Keratinocyte (primary cell): Measurements from ENCODE around the gene APCDD1. TPM values are rescaled to one million over a fixed set of nuclear protein-coding genes. Genes with fewer than 3 reads are reported as not detected.

Source experiments
- DNase-seq: peaks from one replicate; pipeline ENCODE4 v3.0.0-alpha.2; 2011; ENCODE audit warnings: low read depth, missing footprints, low spot score
- FAIRE-seq: peaks from 2 replicates; lab custom pipeline; 2011; peaks lifted over from hg19 to GRCh38; lab: Jason Lieb, UNC
- H2AFZ ChIP-seq: 2 replicates; pipeline ENCODE4 v1.6.0; 2012; ENCODE audit warnings: low read length, control low read depth, inconsistent platforms; ENCODE audit not compliant: control insufficient read depth
- H3K27ac ChIP-seq: 2 replicates; pipeline ENCODE4 v1.5.1; 2011; ENCODE audit warnings: low read length; ENCODE audit not compliant: control insufficient read depth, insufficient read depth
- H3K27me3 ChIP-seq: 3 replicates; pipeline ENCODE4 v1.6.0; 2011; ENCODE audit warnings: low read length; ENCODE audit not compliant: control insufficient read depth, insufficient read depth; ENCODE audit errors: extremely low read depth
- H3K36me3 ChIP-seq, 2 experiments: 2 replicates in 1 of 2; 3 replicates in 1 of 2; pipeline ENCODE4 v1.5.1; 2011; ENCODE audit warnings: low read length in 2 of 2, mild to moderate bottlenecking in 1 of 2; ENCODE audit not compliant: control insufficient read depth in 2 of 2, insufficient read depth in 2 of 2; ENCODE audit errors: extremely low read depth in 1 of 2
- H3K4me1 ChIP-seq: 3 replicates; pipeline ENCODE4 v1.5.1; 2011; ENCODE audit warnings: low read length; ENCODE audit not compliant: control insufficient read depth, insufficient read depth; ENCODE audit errors: extremely low read depth
- H3K4me2 ChIP-seq: 3 replicates; pipeline ENCODE4 v1.6.0; 2011; ENCODE audit warnings: low read depth, low read length; ENCODE audit not compliant: control insufficient read depth, insufficient read depth; ENCODE audit errors: extremely low read depth
- H3K4me3 ChIP-seq, 3 experiments: fragments of 200-600 bp in 1 of 3; sonication (generic) in 1 of 3; 2 replicates in 2 of 3; 3 replicates in 1 of 3; pipeline ENCODE4 v1.5.1; 2011 to 2016; ENCODE audit warnings: low read length in 3 of 3, mild to moderate bottlenecking in 3 of 3, control low read depth in 2 of 3, inconsistent platforms in 1 of 3, low read depth in 1 of 3, mixed read lengths in 1 of 3, mixed run types in 1 of 3, moderate library complexity in 1 of 3; ENCODE audit not compliant: control insufficient read depth in 2 of 3, insufficient read depth in 2 of 3; ENCODE audit errors: extremely low read depth in 1 of 3
- H3K79me2 ChIP-seq: 2 replicates; pipeline ENCODE4 v1.6.0; 2012; ENCODE audit warnings: low read length; ENCODE audit not compliant: control insufficient read depth, insufficient read depth
- H3K9ac ChIP-seq: 3 replicates; pipeline ENCODE4 v1.6.0; 2011; ENCODE audit warnings: low read length; ENCODE audit not compliant: control insufficient read depth, insufficient read depth; ENCODE audit errors: extremely low read depth
- H3K9me1 ChIP-seq: 3 replicates; pipeline ENCODE4 v1.6.0; 2011; ENCODE audit warnings: low read length; ENCODE audit not compliant: control insufficient read depth, insufficient read depth; ENCODE audit errors: extremely low read depth
- H3K9me3 ChIP-seq: 2 replicates; pipeline ENCODE4 v1.5.1; 2012; ENCODE audit warnings: low read depth, low read length; ENCODE audit not compliant: control insufficient read depth
- H4K20me1 ChIP-seq: 3 replicates; pipeline ENCODE4 v1.6.0; 2011; ENCODE audit warnings: low read length; ENCODE audit not compliant: control insufficient read depth, insufficient read depth; ENCODE audit errors: extremely low read depth
- CTCF ChIP-seq, 3 experiments: IDR thresholded peaks in 1 of 3; conservative IDR thresholded peaks in 1 of 3; optimal IDR thresholded peaks in 1 of 3; 2 replicates in 2 of 3; 3 replicates in 1 of 3; pipeline versions ENCODE3 to v1.5.1; 2011; ENCODE audit warnings: low read length in 3 of 3, mild to moderate bottlenecking in 3 of 3, moderate library complexity in 2 of 3, control low read depth in 1 of 3, inconsistent platforms in 1 of 3; ENCODE audit not compliant: insufficient read depth in 2 of 3; ENCODE audit errors: extremely low read depth in 1 of 3
- EZH2 ChIP-seq: IDR thresholded peaks from one replicate; pipeline ENCODE4 v1.6.1; 2012; ENCODE audit warnings: inconsistent platforms, mild to moderate bottlenecking, low read length, moderate library complexity
- dilution Hi-C: fragments of 300-500 bp; cut with MboI; formaldehyde crosslinking; loops from one replicate; pipeline ENCODE4 v1.7.0; 2020; ENCODE audit warnings: low sequenced_read_pairs; ENCODE audit not compliant: extremely low pct_ligation_motif_present
- polyA minus RNA-seq, 3 experiments: library from RNA; depleted of rRNA, polyadenylated mRNA; stranded (reverse); fragments of >200 nt; gene quantifications; 1 replicate in 1 of 3; 2 replicates in 1 of 3; 3 replicates in 1 of 3; pipeline ENCODE4 v1.2.3, GENCODE V29; 2011
- polyA plus RNA-seq, 5 experiments: library from polyadenylated mRNA; depleted of rRNA in 3 of 5; stranded (reverse) in 3 of 5; stranded (forward) in 1 of 5; unstranded in 1 of 5; fragments of >200 nt; gene quantifications; 1 replicate in 1 of 5; 2 replicates in 3 of 5; 3 replicates in 1 of 5; pipeline versions ENCODE4 v1.2.1 to v1.2.3, GENCODE V29; 2011 to 2012; ENCODE audit warnings: missing spikeins in 2 of 5, low read depth in 1 of 5, low replicate concordance in 1 of 5

APCDD1 gene
- 1.4 to 17.2 TPM (median 8.5 TPM) in 3 replicates for polyA plus RNA-seq
- polyA plus RNA-seq (2011; ENCODE audit: low read depth): 1.9 TPM
- polyA plus RNA-seq (2011; cell fraction: cytosol; rRNA removed): 3.0 and 3.3 TPM in 2 replicates
- polyA plus RNA-seq (2011; cell fraction: nucleus; rRNA removed): 2.6 and 3.5 TPM in 2 replicates
- 2.4 and 10.5 TPM in 2 replicates for polyA plus RNA-seq (2012; ENCODE audit: low replicate concordance)
- polyA minus RNA-seq: 0.49 to 11.2 TPM (median 4.6 TPM) in 3 replicates
- polyA minus RNA-seq (2011; cell fraction: cytosol; rRNA and poly(A)+ RNA removed): 4.8 TPM
- polyA minus RNA-seq (2011; cell fraction: nucleus; rRNA and poly(A)+ RNA removed): 0.54 and 3.4 TPM in 2 replicates

- Histone ChIP-seq H2AFZ (peak within 1 kb of the TSS; percentile 76), H3K4me1 (peaks cover 21% of the 10 kb centered on the region), H3K36me3 (no peaks in the 10 kb centered on the region), H3K27me3 (peaks cover 16% of the 10 kb centered on the region), H3K4me3 (peak within 1 kb of the TSS; percentile 50 to 72 (median 51)), H3K27ac (no peak within 1 kb of the TSS), H3K9me3 (no peaks in the 10 kb centered on the region), H3K9me1 (no peaks in the 10 kb centered on the region), H3K4me2 (peak within 1 kb of the TSS; percentile 82), H3K9ac (peak within 1 kb of the TSS; percentile 53), H4K20me1 (no peaks in the 10 kb centered on the region), H3K79me2 (no peaks in the 10 kb centered on the region)
- TF ChIP-seq CTCF (optimal IDR thresholded peaks at IDR 0.05 in 1 of 3, IDR thresholded peaks at IDR 0.05 in 1 of 3, conservative IDR thresholded peaks at IDR 0.05 in 1 of 3; ENCODE audit: extremely low read depth in 1 of 3, insufficient read depth in 2 of 3, low read length in 3 of 3) (no peak), EZH2 (peak; percentile 42)
- dilution Hi-C loops: no loop called here
- FAIRE-seq (no peak), DNase-seq (no peak)
Observed at GRCh38 chr18:10453806-10454680, at the start of gene APCDD1. Gene APCDD1 (plus strand): TSS chr18:10454635. CDS start chr18:10454982, 347 bp downstream.

- Histone ChIP-seq H3K9me1 (no peaks in the 10 kb centered on the region), H3K36me3 (no peaks in the 10 kb centered on the region), H3K27me3 (no peaks in the 10 kb centered on the region), H4K20me1 (no peaks in the 10 kb centered on the region), H3K4me2 (peak overlapping the region; percentile 50), H3K9ac (no peak overlapping the region), H3K9me3 (no peaks in the 10 kb centered on the region), H3K27ac (no peak overlapping the region), H2AFZ (no peak overlapping the region), H3K79me2 (no peaks in the 10 kb centered on the region), H3K4me3 (no peak overlapping the region), H3K4me1 (peaks cover 18% of the 10 kb centered on the region)
- FAIRE-seq: peak; percentile 72
- no peak for DNase-seq
- no peak for TF ChIP-seq EZH2
- TF ChIP-seq CTCF (optimal IDR thresholded peaks at IDR 0.05 in 1 of 3, IDR thresholded peaks at IDR 0.05 in 1 of 3, conservative IDR thresholded peaks at IDR 0.05 in 1 of 3; ENCODE audit: extremely low read depth in 1 of 3, insufficient read depth in 2 of 3, low read length in 3 of 3): no peak
- dilution Hi-C loops: no loop called here
Observed at GRCh38 chr18:10405014-10405493, 49.4 kb upstream of the APCDD1 start.
